Measurements from ENCODE around the gene NHSL2. TPM values are rescaled to one million over a fixed set of nuclear protein-coding genes. Genes with fewer than 3 reads are reported as not detected.

The NHSL2 gene
- total and polyA plus RNA-seq, 2 experiments from 2014 or later: 4.7 to 9.5 TPM

- no peak for TF ChIP-seq ZNF462 (CRISPR knock-in tag; IDR thresholded peaks at IDR 0.05)
- no peak for TF ChIP-seq REST (IDR thresholded peaks at IDR 0.05; ENCODE audit: unreplicated experiment)
- TF ChIP-seq EZH2phosphoT487 (IDR thresholded peaks at IDR 0.05; ENCODE audit: unreplicated experiment): no peak
- no peak for TF ChIP-seq CREB1 (CRISPR knock-in tag; IDR thresholded peaks at IDR 0.05; ENCODE audit: low read depth)
- no peak for TF ChIP-seq ZNF114 (CRISPR knock-in tag; IDR thresholded peaks at IDR 0.05)
- no peak for TF ChIP-seq POLR2AphosphoS5 (IDR thresholded peaks at IDR 0.05; ENCODE audit: low read depth)
- no peak for TF ChIP-seq JUNB (IDR thresholded peaks at IDR 0.05; ENCODE audit: unreplicated experiment)
Observed at GRCh38 chrX:72129661-72130060, 219.0 kb downstream of the NHSL2 start (continued).

Measured in GM23338 (cell line).